ENCODE data around the gene TTC3. TPM values are rescaled to one million over a fixed set of nuclear protein-coding genes. Genes with fewer than 3 reads are reported as not detected.

The TTC3 gene

GRCh38 chr21:37248298-37248697 is 175.2 kb downstream of the TTC3 start:
- Histone ChIP-seq H3K79me1 (ENCODE audit: low read depth, low read length) (peaks cover 1% of the 10 kb centered on the region), H3K27ac (replicated peaks; ENCODE audit: low read length) (no peak overlapping the region), H2AK5ac (ENCODE audit: low read depth, low read length) (no peak overlapping the region), H4K8ac (ENCODE audit: low read depth, low read length) (no peak overlapping the region), H3K4me2 (ENCODE audit: insufficient read depth, low read length, poor library complexity, severe bottlenecking) (no peak overlapping the region), H3K14ac (ENCODE audit: low read length) (no peak overlapping the region), H3K27me3 (ENCODE audit: control insufficient read depth in 3 of 3, insufficient read depth in 3 of 3, low read depth in 1 of 3, low read length in 3 of 3) (no peaks in the 10 kb centered on the region), H3K36me3 (replicated peaks in 1 of 2; ENCODE audit: control insufficient read depth in 2 of 2, insufficient read depth in 2 of 2, low read length in 2 of 2) (no peaks in the 10 kb centered on the region), H3K4me3 (ENCODE audit: low read length in 2 of 2) (no peak overlapping the region), H3K4me1 (ENCODE audit: control insufficient read depth in 2 of 2, insufficient read depth in 1 of 2, low read depth in 1 of 2, low read length in 2 of 2) (peaks cover 0 to 3% of the 10 kb centered on the region in 2 donors), H3K9ac (ENCODE audit: low read depth, low read length, poor library complexity) (no peak overlapping the region), H2BK5ac (ENCODE audit: low read length) (no peak overlapping the region), H2BK120ac (ENCODE audit: low read depth, low read length) (no peak overlapping the region), H2BK12ac (ENCODE audit: low read length) (no peak overlapping the region), H2AFZ (ENCODE audit: low read length) (no peak overlapping the region), H2BK15ac (ENCODE audit: low read length) (no peak overlapping the region), H3K4ac (ENCODE audit: low read length) (no peak overlapping the region), H3K23ac (ENCODE audit: low read depth, low read length, poor library complexity) (no peak overlapping the region), H3K18ac (ENCODE audit: low read length) (no peak overlapping the region), H4K91ac (ENCODE audit: low read depth, low read length, poor library complexity) (no peak overlapping the region), H3K9me3 (replicated peaks in 1 of 2; ENCODE audit: control insufficient read depth in 2 of 2, insufficient read depth in 1 of 2, low read depth in 1 of 2, low read length in 2 of 2) (no peaks in the 10 kb centered on the region)
- no CpG with 5 or more reads among the region's 1 CpG for WGBS, 2 donors (ENCODE audit: extremely low coverage in 2 of 2, insufficient read length in 2 of 2, insufficient replicate concordance in 1 of 2)
- no peak for DNase-seq (ENCODE audit: low spot score)

- H2AK5ac ChIP-seq (ENCODE audit: low read depth, low read length), result no peak overlapping the region
- H3K79me1 ChIP-seq (ENCODE audit: low read depth, low read length), result peaks cover 1% of the 10 kb centered on the region
- H3K4me2 ChIP-seq (ENCODE audit: insufficient read depth, low read length, poor library complexity, severe bottlenecking), result no peak overlapping the region
- H4K8ac ChIP-seq (ENCODE audit: low read depth, low read length), result no peak overlapping the region
- H2BK12ac ChIP-seq (ENCODE audit: low read length), result no peak overlapping the region
- no peaks in the 10 kb centered on the region for H3K27me3 ChIP-seq (ENCODE audit: control insufficient read depth in 3 of 3, insufficient read depth in 3 of 3, low read depth in 1 of 3, low read length in 3 of 3)
- no peaks in the 10 kb centered on the region for H3K9me3 ChIP-seq (replicated peaks in 1 of 2; ENCODE audit: control insufficient read depth in 2 of 2, insufficient read depth in 1 of 2, low read depth in 1 of 2, low read length in 2 of 2)
- no peak overlapping the region for H3K27ac ChIP-seq (replicated peaks; ENCODE audit: low read length)
- H3K36me3 ChIP-seq (replicated peaks in 1 of 2; ENCODE audit: control insufficient read depth in 2 of 2, insufficient read depth in 2 of 2, low read length in 2 of 2), result no peaks in the 10 kb centered on the region
- DNase-seq (ENCODE audit: low spot score), result no peak
- H3K23ac ChIP-seq (ENCODE audit: low read depth, low read length, poor library complexity), result no peak overlapping the region
- no peak overlapping the region for H3K18ac ChIP-seq (ENCODE audit: low read length)
- no CpG with 5 or more reads among the region's 3 CpGs for WGBS, 2 donors (ENCODE audit: extremely low coverage in 2 of 2, insufficient read length in 2 of 2, insufficient replicate concordance in 1 of 2)
- H3K9ac ChIP-seq (ENCODE audit: low read depth, low read length, poor library complexity), result no peak overlapping the region
- H3K4me3 ChIP-seq (ENCODE audit: low read length in 2 of 2), result no peak overlapping the region
- H2AFZ ChIP-seq (ENCODE audit: low read length), result no peak overlapping the region
- no peak overlapping the region for H2BK120ac ChIP-seq (ENCODE audit: low read depth, low read length)
- no peak overlapping the region for H2BK15ac ChIP-seq (ENCODE audit: low read length)
- H3K14ac ChIP-seq (ENCODE audit: low read length), result no peak overlapping the region
- peaks cover 0 to 3% of the 10 kb centered on the region in 2 donors for H3K4me1 ChIP-seq (ENCODE audit: control insufficient read depth in 2 of 2, insufficient read depth in 1 of 2, low read depth in 1 of 2, low read length in 2 of 2)
- H3K4ac ChIP-seq (ENCODE audit: low read length), result no peak overlapping the region
- no peak overlapping the region for H2BK5ac ChIP-seq (ENCODE audit: low read length)
- H4K91ac ChIP-seq (ENCODE audit: low read depth, low read length, poor library complexity), result no peak overlapping the region
Observed at GRCh38 chr21:37249112-37249904, 176.3 kb downstream of the TTC3 start.

- no peak overlapping the region for H4K8ac ChIP-seq (ENCODE audit: low read depth, low read length)
- H3K9me3 ChIP-seq (replicated peaks in 1 of 2; ENCODE audit: control insufficient read depth in 2 of 2, insufficient read depth in 1 of 2, low read depth in 1 of 2, low read length in 2 of 2), result no peaks in the 10 kb centered on the region
- no peaks in the 10 kb centered on the region for H3K27me3 ChIP-seq (ENCODE audit: control insufficient read depth in 3 of 3, insufficient read depth in 3 of 3, low read depth in 1 of 3, low read length in 3 of 3)
- no peak overlapping the region for H2AFZ ChIP-seq (ENCODE audit: low read length)
- no peak overlapping the region for H4K91ac ChIP-seq (ENCODE audit: low read depth, low read length, poor library complexity)
- no peak overlapping the region for H2BK5ac ChIP-seq (ENCODE audit: low read length)
- H3K9ac ChIP-seq (ENCODE audit: low read depth, low read length, poor library complexity), result no peak overlapping the region
- no peaks in the 10 kb centered on the region for H3K4me1 ChIP-seq (ENCODE audit: control insufficient read depth in 2 of 2, insufficient read depth in 1 of 2, low read depth in 1 of 2, low read length in 2 of 2)
- H3K18ac ChIP-seq (ENCODE audit: low read length), result no peak overlapping the region
- H3K4ac ChIP-seq (ENCODE audit: low read length), result no peak overlapping the region
- no peak overlapping the region for H3K27ac ChIP-seq (replicated peaks; ENCODE audit: low read length)
- no peak overlapping the region for H2BK15ac ChIP-seq (ENCODE audit: low read length)
- no CpG with 5 or more reads among the region's 2 CpGs for whole genome bisulfite sequencing, 2 donors (ENCODE audit: extremely low coverage in 2 of 2, insufficient read length in 2 of 2, insufficient replicate concordance in 1 of 2)
- H3K23ac ChIP-seq (ENCODE audit: low read depth, low read length, poor library complexity), result no peak overlapping the region
- DNase-seq (ENCODE audit: low spot score), result no peak
- no peak overlapping the region for H2AK5ac ChIP-seq (ENCODE audit: low read depth, low read length)
- H3K36me3 ChIP-seq (replicated peaks in 1 of 2; ENCODE audit: control insufficient read depth in 2 of 2, insufficient read depth in 2 of 2, low read length in 2 of 2), result no peaks in the 10 kb centered on the region
- H2BK12ac ChIP-seq (ENCODE audit: low read length), result no peak overlapping the region
- no peak overlapping the region for H3K14ac ChIP-seq (ENCODE audit: low read length)
- H2BK120ac ChIP-seq (ENCODE audit: low read depth, low read length), result no peak overlapping the region
- H3K79me1 ChIP-seq (ENCODE audit: low read depth, low read length), result peaks cover 1% of the 10 kb centered on the region
- no peak overlapping the region for H3K4me2 ChIP-seq (ENCODE audit: insufficient read depth, low read length, poor library complexity, severe bottlenecking)
- H3K4me3 ChIP-seq (ENCODE audit: low read length in 2 of 2), result no peak overlapping the region
Observed at GRCh38 chr21:37251294-37251634, 178.2 kb downstream of the TTC3 start.

Small RNAs within 50 kb of the gene (small RNA-seq; reads per million reads assigned to genes)
- gene RN7SL678P (ENCODE audit: insufficient read depth) (not detected), gene RNU6-696P (ENCODE audit: insufficient read depth) (not detected)

Data from neuronal stem cell (in vitro differentiated cells).